Kidney capillary endothelial cell (primary cell): ENCODE results near the gene PCDHB8.
A peak's percentile ranks its signal among the peaks of the same experiment; 100 is the strongest.
"Not testable (repeated sequence)": the region's sequence is repeated elsewhere in the genome, so short reads cannot be mapped to it uniquely, and the experiment has no call there.

Experiments
- DNase-seq: peaks from one replicate; pipeline ENCODE4 v3.0.0-alpha.2; 2018; ENCODE audit warnings: low spot score

The PCDHB8 gene

GRCh38 chr5:141177577-141178191, at the start of gene PCDHB8:
TSS of gene PCDHB8 (plus strand) at chr5:141177790. CDS start at chr5:141178035, 245 bp downstream.
- DNase-seq = not testable (repeated sequence)

GRCh38 chr5:141135030-141135717, 42.4 kb upstream of the PCDHB8 start, which contains the start of gene PCDHB5:
TSS of gene PCDHB5 (plus strand) at chr5:141135206. CDS start at chr5:141135435, 229 bp downstream.
- DNase-seq = no peak

- DNase-seq = no peak
Observed at GRCh38 chr5:141135718-141136266, 41.8 kb upstream of the PCDHB8 start.

GRCh38 chr5:141137346-141137745, 40.2 kb upstream of the PCDHB8 start:
- DNase-seq = not testable (repeated sequence)

- DNase-seq = peak; percentile 0
Observed at GRCh38 chr5:141149812-141150211, 27.8 kb upstream of the PCDHB8 start, which contains the start of gene PCDHB6. TSS of gene PCDHB6 (plus strand) at chr5:141150057. CDS start at chr5:141150258, 201 bp downstream.

GRCh38 chr5:141150224-141150992, 27.2 kb upstream of the PCDHB8 start:
- DNase-seq = no peak

GRCh38 chr5:141150993-141151325, 26.6 kb upstream of the PCDHB8 start:
- DNase-seq = no peak

- not testable (repeated sequence) for DNase-seq
Observed at GRCh38 chr5:141151632-141152031, 26.0 kb upstream of the PCDHB8 start.

- DNase-seq = not testable (repeated sequence)
Observed at GRCh38 chr5:141152096-141152495, 25.5 kb upstream of the PCDHB8 start.

- no peak for DNase-seq
Observed at GRCh38 chr5:141155540-141156374, 21.8 kb upstream of the PCDHB8 start.

GRCh38 chr5:141157356-141157755, 20.2 kb upstream of the PCDHB8 start:
- DNase-seq = not testable (repeated sequence)

- not testable (repeated sequence) for DNase-seq
Observed at GRCh38 chr5:141157901-141158300, 19.7 kb upstream of the PCDHB8 start.

GRCh38 chr5:141172381-141173204, 5.0 kb upstream of the PCDHB8 start, which contains the start of gene PCDHB7:
TSS of gene PCDHB7 (plus strand) at chr5:141172644. CDS start at chr5:141172836, 192 bp downstream.
- DNase-seq = no peak

- DNase-seq = not testable (repeated sequence)
Observed at GRCh38 chr5:141174291-141175104, 3.1 kb upstream of the PCDHB8 start.

- no peak for DNase-seq
Observed at GRCh38 chr5:141175933-141176332, 1.7 kb upstream of the PCDHB8 start.

GRCh38 chr5:141179371-141179770, 1.8 kb downstream of the PCDHB8 start:
- not testable (repeated sequence) for DNase-seq

- DNase-seq = not testable (repeated sequence)
Observed at GRCh38 chr5:141179876-141180275, 2.3 kb downstream of the PCDHB8 start.

- DNase-seq = no peak
Observed at GRCh38 chr5:141180313-141180712, 2.7 kb downstream of the PCDHB8 start.

- DNase-seq = no peak
Observed at GRCh38 chr5:141182248-141182647, 4.7 kb downstream of the PCDHB8 start, which contains the start of gene PCDHB16. TSS of gene PCDHB16 (plus strand) at chr5:141182387. CDS start at chr5:141182560, 173 bp downstream.
